ENCODE results near the gene FBXO28.

DNA sequence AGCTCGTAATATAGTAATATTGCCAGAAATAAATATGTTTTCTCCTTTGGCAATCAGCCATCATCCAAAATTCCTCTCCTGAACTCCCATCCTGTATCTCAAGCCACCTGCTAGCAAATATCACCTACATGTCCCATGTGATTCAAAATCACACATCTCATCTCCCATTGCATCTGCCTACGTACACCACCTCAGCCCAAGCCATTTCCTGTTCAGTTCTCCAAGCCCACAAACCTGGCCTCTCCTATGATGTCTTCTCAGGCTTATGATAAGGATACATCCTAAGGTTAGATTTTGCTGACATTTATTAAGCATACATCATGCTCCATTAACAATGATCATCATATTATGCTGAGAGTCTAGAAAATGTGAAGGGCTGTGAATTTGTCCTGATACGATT is 37.2 kb downstream of the FBXO28 start:
- TF ChIP-seq POLR2AphosphoS5 (IDR thresholded peaks at IDR 0.05): no peak
- TF ChIP-seq, protein P1, sequence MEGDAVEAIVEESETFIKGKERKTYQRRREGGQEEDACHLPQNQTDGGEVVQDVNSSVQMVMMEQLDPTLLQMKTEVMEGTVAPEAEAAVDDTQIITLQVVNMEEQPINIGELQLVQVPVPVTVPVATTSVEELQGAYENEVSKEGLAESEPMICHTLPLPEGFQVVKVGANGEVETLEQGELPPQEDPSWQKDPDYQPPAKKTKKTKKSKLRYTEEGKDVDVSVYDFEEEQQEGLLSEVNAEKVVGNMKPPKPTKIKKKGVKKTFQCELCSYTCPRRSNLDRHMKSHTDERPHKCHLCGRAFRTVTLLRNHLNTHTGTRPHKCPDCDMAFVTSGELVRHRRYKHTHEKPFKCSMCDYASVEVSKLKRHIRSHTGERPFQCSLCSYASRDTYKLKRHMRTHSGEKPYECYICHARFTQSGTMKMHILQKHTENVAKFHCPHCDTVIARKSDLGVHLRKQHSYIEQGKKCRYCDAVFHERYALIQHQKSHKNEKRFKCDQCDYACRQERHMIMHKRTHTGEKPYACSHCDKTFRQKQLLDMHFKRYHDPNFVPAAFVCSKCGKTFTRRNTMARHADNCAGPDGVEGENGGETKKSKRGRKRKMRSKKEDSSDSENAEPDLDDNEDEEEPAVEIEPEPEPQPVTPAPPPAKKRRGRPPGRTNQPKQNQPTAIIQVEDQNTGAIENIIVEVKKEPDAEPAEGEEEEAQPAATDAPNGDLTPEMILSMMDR (IDR thresholded peaks at IDR 0.05): no peak
- no peak for TF ChIP-seq EP300 (IDR thresholded peaks at IDR 0.05)

Data from sigmoid colon (tissue), 4 donors.